Left hindlimb (tissue), 1 donor: Measurements from ENCODE around the gene LRMDA.
"Not testable (repeated sequence)": the region's sequence is repeated elsewhere in the genome, so short reads cannot be mapped to it uniquely, and the experiment has no call there.

ENCODE experiments used
- DNase-seq: peaks from one replicate; pipeline ENCODE4 v3.0.0-alpha.2; 2018

LRMDA gene

GRCh38 chr10:75616076-75616475 is 184.7 kb downstream of the LRMDA start:
- DNase-seq = no peak

DNA sequence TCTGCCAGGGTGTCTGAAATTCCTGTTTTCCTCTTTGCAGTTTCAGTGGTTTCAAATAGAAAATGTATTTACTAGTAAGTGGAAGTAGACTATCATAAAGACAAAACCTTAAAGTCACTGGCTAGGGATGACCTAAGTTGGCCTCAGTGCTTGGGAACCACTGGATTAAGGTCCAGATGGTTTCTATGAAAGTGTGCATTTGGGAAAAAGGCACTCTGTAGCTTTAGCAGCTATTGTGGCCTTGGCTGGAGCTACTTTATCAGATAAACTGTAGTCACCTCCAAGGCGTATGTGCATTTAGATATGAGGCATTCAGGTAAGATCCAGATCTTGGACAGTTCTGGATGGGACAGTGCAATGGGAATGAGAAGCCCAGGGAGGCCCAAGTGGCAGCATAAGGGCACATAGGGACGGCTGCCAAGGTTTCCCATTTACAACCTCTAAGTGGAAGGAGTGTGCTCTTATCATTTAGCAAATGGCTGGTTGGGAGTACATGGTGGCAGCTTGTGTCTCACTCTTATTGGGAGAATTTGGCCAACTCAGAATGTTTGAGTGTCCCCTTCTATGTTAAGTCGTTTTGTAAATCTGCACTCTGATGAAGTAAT is 185.6 kb downstream of the LRMDA start:
- no peak for DNase-seq

GRCh38 chr10:75617485-75618155 is 186.2 kb downstream of the LRMDA start:
- no peak for DNase-seq

GRCh38 chr10:75619635-75620034 is 188.2 kb downstream of the LRMDA start:
- DNase-seq = no peak

DNA sequence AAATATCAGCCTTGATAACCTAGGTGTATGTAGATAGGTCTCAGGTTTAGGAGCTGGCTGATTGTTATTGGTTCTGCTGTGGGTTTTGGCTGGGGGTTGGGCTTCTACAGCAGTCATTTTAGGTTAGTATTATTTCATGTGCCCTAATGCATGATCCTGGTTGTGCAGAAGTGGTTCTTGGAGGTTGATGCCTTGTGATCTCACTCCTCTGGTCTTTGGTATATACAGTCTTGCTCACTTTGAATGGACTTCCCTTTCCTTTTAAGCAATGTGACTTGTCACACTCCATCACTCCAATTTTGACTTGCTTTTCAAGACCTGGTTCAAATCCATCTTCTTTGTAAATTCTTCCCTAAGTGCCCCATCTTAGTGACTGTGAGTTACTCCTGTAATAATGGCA is 188.9 kb downstream of the LRMDA start:
- DNase-seq = no peak

- not testable (repeated sequence) for DNase-seq
Measured at GRCh38 chr10:75621003-75621402, 189.6 kb downstream of the LRMDA start.

GRCh38 chr10:75622503-75622902 is 191.1 kb downstream of the LRMDA start:
- no peak for DNase-seq

GRCh38 chr10:75623310-75624093 is 192.1 kb downstream of the LRMDA start:
- DNase-seq = no peak

DNA sequence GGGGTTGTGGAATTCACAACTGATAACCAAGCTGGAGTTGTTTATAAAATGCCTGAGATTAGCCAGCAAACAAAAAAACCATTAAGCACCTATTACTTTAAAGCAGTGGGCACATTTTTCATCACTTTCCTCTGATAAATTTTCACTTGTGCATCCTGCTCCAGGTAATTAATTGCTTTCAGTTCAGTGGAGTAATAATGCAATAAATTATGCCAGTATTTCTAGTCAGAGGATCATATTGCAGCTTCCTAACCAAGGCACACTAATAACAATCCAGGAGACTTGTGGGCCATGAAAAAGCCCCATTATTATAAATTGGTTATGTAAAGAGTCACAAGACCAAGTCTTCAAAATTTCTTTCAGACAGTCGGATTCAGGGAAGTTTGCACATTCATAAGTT is 193.2 kb downstream of the LRMDA start:
- no peak for DNase-seq

GRCh38 chr10:75630746-75631145 is 199.3 kb downstream of the LRMDA start:
- no peak for DNase-seq

DNA sequence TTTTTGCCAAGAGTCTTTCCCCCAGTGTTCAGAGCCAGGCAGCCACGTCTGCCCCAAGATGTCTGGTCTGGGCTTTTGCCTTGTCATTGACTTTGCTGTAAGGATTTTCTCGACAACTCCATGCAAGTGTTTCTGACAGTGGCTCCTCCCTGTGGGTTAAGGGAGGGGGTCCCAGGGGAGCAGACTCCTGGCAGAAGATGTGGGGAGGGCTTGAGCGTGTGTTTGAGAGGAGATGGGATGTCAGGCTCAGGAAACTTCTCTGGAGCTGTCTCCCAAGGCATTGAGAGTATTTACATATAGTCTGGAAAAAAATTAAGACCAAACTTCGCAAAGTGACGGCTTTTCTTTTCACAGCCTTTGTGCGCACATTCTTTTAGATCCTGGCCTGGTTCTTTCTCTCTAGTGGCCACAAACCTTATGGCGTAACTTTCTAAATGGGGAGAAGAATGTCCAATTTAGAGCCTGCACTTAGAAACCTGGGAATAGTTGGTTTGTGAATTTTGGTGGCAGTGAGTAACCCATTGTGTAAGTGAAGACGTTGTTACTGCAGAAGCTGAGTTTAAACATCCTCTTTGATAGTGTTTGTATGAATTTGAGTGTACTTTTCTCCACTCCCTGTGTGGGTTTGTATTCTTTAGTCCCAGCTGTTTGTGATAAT is 201.5 kb downstream of the LRMDA start:
- DNase-seq = peak; percentile 62

GRCh38 chr10:75633568-75633967 is 202.1 kb downstream of the LRMDA start:
- no peak for DNase-seq

- no peak for DNase-seq
Measured at GRCh38 chr10:75634947-75635346, 203.5 kb downstream of the LRMDA start.

DNA sequence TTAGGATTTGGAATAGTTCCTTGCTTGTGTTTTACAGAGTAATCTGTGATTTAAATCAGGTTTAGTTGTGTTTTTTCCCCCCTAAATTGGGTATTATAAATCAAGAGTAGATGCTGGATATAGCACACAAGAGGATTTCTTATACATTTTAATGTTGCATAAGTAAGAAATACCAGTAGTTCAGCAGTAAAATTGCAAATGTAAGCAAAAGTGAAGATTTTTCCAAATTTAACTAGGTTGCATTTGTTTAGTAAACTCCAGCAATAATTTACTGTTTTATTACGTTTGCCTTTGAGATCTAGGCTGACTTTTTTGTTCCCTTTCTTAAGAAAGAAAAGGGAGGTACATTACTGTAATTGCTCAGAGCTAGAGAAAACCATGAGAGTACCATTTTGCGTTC is 207.3 kb downstream of the LRMDA start:
- DNase-seq = no peak

DNA sequence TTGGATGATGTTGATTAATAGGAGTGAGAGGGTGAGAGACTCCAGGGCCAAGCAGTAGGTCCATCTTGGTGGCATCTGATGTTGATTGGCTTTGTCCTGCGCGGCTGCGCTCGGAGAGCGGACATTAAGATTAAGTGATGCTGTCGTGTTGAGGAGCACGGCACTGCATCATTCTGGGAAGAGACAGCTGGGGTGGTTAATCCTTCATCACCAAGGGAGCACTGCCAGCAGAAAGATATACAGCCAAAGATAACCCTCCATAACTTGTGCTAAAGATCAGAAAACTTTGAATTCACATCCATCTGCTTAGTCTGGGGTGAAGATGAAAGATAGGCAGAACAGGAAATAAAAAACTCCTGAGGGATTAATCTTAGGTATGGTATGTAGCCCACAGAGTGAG is 208.3 kb downstream of the LRMDA start:
- no peak for DNase-seq

- no peak for DNase-seq
Measured at GRCh38 chr10:75640381-75640780, 209.0 kb downstream of the LRMDA start.

GRCh38 chr10:75640803-75641202 is 209.4 kb downstream of the LRMDA start:
- no peak for DNase-seq

DNA sequence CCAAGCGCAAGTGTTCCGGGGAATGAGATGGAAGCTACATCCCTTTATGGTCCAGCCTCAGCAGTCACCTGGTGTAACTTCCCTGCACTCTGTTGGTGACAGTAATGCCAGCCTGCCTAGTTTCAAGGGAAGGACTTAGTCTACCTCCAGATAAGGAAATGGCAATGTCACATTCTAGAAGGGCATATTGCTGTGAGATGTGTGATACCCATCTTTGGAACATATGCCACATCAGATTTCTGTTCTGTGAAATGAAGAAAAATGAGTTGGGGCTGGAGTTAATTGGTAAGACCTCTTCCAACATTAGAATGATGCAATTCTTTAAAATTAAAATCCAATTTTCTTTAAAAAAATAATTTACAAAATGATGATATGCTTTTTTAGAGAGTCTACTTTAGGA is 212.0 kb downstream of the LRMDA start:
- no peak for DNase-seq

DNA sequence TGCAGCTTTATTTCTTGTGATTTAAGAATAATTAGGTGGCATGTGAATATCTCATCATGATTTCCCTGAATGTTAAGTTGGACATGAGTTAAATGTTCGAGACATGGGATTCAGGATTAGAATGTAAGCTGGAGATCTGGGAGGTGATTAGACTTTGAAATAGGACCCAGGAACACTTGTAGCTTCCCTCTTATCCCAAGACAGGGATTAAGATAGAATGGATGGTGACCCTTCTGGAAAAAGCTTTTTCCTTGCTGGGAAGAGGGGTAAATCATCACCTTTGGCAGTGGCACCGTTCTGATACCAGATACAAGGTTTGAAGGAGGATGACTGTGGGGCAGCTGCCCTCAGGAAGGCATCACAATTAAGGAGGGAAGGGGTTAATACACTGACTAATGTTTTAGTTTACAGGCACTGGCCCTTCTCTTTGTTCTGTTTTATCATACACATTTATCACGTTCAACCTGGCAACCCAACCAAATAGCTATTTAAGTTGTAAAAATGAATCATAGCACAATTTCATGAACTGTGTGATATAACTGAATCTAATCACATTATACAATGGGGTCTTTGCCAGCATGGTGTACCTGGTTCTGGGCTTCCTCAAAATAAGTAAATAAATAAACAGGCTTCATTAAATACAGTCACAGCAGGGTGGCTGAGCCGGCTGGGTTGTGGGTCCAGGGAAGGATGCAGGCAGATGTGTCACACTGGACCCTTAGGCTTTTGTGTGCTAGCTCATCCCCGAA is 212.7 kb downstream of the LRMDA start:
- no peak for DNase-seq

- no peak for DNase-seq
Measured at GRCh38 chr10:75645704-75646103, 214.3 kb downstream of the LRMDA start.

GRCh38 chr10:75646218-75646915 is 214.9 kb downstream of the LRMDA start:
- no peak for DNase-seq

DNA sequence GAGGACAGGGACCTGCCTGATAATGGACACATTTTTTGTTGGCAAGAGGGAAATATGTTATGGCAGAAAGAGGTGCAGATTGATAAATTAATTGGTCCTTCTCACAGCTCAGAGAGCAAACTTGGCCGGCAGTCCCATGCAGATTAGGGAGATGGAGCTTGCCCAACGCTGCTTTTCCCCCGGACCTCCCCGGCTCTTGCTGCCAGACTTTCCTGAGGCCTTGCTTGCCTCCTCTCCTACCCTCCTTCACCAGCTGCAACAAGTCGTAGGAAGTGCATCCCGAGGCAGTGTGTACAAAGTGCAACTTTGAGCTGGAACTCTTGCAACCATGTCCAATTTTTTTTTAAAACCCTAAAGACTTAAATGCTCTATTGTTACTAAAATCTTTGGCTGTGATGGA is 215.5 kb downstream of the LRMDA start:
- DNase-seq = no peak
